Measurements from ENCODE around the gene KCTD13.
"Not testable (repeated sequence)": the region's sequence is repeated elsewhere in the genome, so short reads cannot be mapped to it uniquely, and the experiment has no call there.

The KCTD13 gene

DNA sequence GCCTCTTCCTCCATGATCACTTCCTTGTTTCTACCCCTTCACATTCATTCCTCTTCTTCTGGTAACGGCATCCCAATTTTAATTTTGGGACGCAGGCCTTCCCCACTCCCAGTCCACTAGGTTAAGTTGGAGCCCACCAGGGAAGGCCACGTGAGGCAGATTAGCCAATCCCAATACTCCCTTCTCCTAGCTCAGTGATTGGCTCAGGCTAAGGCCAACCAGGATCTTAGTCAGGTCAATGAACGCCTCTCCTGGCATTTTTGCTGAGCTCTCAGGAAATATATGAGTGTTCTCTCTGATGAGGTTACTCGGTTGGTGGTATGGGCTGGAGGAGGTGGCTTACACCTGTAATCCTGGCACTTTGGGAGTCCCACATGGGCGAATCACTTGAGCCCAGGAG, 42.0 kb downstream of the KCTD13 start:
- no peak for DNase-seq

DNA sequence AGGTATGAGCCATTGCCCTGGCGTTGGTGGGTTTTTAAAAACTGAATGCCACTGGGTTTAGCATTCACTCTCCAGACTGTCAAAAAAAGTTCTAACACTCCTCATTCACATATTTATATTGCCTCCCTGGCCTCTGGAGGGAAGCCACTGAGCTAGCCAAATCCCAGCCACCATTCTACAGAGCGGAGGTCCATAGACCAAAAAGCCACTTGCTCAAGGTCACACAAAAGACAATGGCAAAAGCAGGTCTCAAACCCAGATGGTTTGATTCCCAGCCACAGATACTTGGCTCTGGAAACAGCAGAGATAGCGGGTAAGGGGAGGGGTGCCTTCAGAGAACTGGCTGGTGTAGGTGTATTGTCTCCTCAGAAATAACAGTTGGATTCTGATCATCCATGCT, 45.0 kb downstream of the KCTD13 start:
- no peak for DNase-seq

- DNase-seq, result no peak
These were observed 47.9 kb downstream of the KCTD13 start for GRCh38 chr16:29878172-29878571.

DNA sequence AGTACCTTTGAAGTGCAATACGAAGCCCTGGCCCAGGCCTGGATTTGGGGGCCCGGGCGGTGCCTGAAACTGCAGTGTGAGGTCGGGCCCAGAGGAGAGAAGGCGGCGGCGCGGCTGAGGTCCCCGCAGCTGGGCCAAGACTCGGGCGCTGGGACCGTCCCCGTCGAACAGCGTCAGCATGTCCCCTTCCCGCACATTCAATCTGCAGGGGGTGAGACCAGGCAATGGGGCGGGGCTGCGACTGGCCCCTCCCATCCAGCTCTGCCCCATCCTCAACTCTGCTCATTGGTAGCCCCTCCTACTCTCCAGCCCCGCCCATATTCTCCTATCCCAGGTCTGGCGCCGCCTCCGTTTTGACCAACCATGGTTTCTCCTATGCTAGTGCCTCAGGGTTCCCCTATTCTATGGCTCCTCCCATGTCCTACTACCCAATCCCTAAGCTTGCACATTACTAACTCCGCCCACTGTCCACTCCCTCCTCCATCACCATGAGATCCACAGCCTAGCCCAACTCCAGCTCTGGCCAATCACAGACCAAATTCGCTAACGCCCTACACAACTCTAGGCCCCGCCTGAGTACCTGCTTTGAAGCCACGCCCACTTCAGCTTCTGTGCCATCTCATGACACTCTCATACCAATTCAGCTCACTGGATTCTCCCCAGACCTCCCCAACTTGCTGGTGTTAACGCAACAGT, 48.6 kb downstream of the KCTD13 start:
- DNase-seq, result peak in 5 of 56 donors; percentile 21 to 42 (median 35)

GRCh38 chr16:29876594-29877249, 49.3 kb downstream of the KCTD13 start:
- no peak for DNase-seq

- DNase-seq, result no peak
These were observed 49.8 kb downstream of the KCTD13 start for GRCh38 chr16:29876217-29876593.

DNA sequence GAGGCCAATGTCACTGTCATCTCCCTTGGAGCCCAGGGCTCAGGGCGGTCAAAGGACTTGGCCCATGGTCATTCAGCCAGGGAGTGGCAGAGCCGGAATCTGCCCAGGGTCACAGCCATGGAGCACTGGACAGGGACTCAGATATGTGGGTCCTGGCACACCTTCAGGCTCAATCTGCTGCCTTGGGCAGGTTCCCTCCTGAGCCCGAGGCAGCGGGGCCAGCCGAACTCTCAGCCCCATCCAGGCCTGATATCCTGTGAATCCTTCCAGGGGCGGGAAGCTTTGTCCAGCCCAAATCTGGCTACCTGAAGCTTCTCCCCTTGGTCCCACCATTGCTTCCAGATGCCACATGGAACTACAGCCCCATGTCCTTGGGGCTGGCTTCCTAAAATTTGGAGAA, 50.8 kb downstream of the KCTD13 start:
- DNase-seq, result no peak

DNA sequence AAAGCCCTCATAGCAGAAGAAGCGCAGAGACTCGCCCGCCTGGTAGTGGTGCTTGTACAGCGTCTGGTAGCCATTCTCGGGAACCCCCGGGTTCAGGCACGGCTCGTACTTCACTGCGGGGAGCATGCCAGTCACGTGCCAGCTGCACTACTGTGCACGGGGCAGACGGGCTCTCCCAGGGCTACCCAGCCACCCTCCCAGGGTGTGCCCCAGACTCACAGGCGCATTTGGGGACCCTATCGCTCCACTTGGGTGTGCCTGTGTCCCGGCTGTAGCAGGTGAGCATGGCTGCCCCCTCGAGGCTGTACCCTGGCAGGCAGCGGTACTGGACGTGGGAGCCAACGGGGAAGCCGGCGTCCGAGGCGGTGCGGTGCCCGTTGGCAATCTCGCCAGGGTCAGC, 52.7 kb downstream of the KCTD13 start:
- DNase-seq, result no peak

DNA sequence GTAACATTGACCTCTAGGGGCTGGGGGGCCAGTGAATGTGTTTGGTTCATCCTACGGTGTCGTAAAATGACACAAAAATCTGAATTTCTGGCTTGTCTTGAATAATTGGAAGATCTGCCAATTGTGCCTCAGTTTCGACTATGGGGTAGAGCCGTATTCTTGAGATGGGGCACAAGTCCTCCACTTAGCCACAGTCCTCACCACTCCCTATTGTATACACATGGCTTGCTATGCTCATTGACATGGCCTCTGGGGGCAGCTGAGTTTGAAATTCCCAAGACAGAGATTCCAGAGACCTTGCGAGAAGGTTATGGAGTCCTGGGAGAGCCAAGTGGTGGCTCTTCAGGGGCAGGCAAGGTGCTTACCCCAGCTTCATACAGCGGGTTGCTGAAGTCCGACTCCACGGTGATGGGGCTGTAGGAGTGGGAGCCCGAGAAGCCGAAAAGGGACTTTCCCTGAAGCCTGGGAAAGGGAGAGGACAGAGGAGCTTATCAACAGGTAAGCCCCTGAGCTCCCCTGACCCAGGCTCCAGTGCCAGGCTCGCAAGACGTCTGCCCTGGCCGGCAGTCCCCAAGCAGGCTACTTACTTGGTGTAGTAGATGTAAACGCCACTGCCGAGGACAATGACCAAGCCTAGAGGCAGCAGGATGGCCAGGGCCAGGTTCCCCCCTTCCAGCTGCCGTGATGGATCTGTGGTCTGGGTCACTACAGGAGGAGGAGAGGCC, 54.0 kb downstream of the KCTD13 start:
- DNase-seq, result no peak

DNA sequence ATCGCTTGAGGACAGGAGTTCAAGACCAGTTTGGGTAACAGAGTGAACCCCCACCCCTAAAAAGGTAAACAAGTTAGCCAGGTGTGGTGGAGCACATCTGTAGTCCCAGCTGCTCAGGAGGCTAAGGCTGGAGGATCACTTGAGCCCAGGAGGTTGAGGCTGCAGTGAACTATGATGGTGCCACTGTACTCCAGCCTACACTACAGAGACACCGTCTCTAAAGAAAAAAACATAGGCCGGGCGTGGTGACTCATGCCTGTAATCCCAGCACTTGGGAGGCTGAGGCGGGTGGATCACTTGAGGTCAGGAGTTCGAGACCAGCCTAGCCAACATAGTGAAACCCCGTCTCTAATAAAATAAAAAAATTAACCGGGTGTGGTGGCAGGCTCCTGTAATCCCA, 57.0 kb downstream of the KCTD13 start:
- not testable (repeated sequence) for DNase-seq

- DNase-seq, result no peak
These were observed 57.5 kb downstream of the KCTD13 start for GRCh38 chr16:29868396-29869009.

GRCh38 chr16:29864205-29864604, 61.8 kb downstream of the KCTD13 start:
- DNase-seq, result no peak

DNA sequence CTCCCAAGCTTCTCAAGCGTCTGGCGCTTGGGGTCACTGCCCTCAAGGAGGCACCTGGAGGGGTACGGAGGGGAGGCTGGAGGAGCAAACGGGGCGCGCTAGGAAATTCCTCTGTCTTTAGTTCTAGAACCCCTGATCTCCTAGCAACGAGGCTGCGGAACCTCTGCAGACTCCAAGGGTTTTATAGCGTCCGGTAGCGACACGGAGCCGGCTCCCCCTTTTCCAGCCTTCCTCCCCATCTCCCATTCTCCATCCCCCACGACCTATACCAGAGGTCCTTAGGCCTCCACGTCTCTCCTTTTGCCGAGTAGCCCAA, 62.4 kb downstream of the KCTD13 start:
- peak in 1 of 56 donors; percentile 38 for DNase-seq

GRCh38 chr16:29862884-29863668, 63.0 kb downstream of the KCTD13 start, which contains the start of gene CDIPT:
Gene CDIPT (minus strand): TSS chr16:29863226. CDS start chr16:29862857, 369 bp downstream.
- DNase-seq, result peak; percentile 41 to 98 (median 92)

DNA sequence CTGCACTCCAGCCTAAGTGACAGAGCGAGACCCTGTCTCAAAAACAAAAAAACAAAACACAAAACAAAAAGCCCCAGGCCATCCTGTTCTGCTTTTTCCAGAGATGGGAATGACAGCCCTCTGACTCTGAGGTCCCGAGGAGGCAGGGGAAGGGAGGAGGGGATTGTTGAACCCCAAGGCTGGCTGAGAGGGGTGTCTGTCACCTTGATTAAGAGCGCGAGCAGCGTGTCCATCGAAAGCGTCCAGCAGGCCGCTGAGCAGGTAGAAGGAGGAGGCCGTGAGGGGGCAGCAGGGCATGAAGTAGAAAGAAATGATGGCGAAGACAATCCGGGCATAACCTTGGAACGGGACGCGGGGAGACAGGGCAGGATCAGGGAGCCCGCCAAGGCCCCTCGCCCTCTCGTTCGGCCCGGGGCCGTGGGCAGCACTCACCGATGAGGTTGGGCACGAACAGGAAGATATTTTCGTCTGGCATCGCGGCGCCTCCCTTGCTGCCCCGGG, 63.6 kb downstream of the KCTD13 start:
- peak in 13 of 56 donors; percentile 16 to 58 (median 44) for DNase-seq

DNA sequence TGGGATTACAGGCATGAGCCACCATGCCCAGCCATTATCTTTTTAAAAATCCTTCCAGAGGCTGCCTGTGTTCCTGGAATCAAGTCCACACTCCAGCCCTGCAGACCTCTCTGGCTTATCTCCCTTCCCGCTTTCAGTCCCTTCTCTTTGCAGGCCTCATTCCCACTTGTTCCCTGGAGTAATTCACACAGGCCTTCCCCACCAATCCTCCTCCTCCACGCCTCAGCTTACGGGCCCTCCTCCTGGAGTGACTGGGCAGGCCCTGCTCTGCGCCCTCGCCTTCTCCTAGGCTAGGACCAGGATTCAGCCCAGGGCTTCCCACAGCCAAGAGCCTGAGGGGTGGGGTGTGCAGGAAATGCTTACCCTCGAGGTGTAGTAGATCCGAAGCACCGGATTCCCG, 65.8 kb downstream of the KCTD13 start:
- no peak for DNase-seq

- DNase-seq, result no peak
These were observed 67.1 kb downstream of the KCTD13 start for GRCh38 chr16:29858974-29859373.

DNA sequence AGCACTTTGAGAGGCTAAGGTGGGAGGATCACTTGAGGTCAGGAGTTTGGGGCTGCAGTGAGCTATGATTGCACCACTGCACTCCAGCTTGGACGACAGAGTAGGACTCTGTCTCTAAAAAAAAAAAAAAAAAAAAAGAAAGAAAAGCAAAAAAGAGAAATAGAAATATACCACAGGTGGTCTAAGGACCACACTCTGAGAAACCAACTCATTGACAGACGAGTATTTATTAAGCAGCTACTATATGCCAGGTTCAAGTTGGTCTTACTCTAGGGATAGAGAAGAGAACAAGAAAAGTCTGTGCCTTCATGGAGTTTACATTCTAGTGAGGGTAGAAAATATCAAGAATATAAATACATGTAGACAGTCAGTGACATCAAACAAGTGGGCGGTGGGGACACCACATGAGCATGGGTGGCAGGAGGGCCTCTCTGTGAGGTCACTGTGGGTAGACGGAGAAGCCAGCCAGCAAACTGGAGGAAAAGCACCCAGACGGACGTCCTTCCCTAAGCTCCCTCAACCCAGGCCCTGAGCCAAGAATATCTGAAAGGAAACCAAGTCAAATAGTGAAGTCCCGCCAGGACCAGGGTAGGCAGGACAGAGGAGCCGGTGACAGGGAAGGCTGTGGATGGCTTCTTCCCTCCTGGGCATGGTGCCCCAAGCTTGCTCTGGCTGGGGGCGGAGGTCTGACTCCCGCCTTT, 67.7 kb downstream of the KCTD13 start:
- peak in 7 of 56 donors; percentile 2 to 63 (median 18) for DNase-seq

DNA sequence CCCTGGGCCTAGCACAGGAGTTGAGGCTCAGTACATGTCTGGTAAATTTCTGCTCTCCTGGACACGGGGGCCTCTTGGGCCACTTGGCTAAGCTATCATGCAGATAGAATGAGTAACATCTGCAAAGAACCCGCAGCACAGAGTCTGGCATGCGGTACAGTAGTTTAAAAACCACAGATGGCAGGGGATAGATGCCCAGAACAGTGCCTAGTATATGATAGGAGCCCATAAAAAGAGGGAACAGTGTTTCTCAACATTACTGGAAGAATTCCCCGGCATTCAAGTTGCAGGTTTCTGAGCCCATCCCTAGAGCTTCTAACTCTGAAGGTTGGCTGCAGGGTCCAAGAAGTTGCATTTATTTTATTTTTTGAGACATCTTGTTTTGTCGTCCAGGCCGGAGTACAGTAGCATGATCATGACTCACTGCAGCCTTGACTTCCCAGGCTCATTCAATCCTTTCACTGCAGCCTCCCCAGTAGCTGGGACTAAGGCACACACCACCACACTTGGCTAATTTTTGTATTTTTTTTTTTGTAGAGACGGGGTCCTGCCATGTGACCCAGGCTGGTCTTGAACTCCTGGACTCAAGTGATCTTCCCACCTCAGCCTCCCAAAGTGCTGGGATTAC, 68.8 kb downstream of the KCTD13 start:
- DNase-seq, result no peak
